Measurements from ENCODE around the gene TMEM203.

- TF ChIP-seq CTCF (IDR thresholded peaks at IDR 0.05), result no peak
- no peak for TF ChIP-seq POLR2A (IDR thresholded peaks at IDR 0.05)
Measured at GRCh38 chr9:137204731-137205125, 720 bp downstream of the TMEM203 start.

All from tibial nerve (tissue), 3 donors.